ENCODE measurements around the gene PLCB2.

Gene PLCB2, protein sequence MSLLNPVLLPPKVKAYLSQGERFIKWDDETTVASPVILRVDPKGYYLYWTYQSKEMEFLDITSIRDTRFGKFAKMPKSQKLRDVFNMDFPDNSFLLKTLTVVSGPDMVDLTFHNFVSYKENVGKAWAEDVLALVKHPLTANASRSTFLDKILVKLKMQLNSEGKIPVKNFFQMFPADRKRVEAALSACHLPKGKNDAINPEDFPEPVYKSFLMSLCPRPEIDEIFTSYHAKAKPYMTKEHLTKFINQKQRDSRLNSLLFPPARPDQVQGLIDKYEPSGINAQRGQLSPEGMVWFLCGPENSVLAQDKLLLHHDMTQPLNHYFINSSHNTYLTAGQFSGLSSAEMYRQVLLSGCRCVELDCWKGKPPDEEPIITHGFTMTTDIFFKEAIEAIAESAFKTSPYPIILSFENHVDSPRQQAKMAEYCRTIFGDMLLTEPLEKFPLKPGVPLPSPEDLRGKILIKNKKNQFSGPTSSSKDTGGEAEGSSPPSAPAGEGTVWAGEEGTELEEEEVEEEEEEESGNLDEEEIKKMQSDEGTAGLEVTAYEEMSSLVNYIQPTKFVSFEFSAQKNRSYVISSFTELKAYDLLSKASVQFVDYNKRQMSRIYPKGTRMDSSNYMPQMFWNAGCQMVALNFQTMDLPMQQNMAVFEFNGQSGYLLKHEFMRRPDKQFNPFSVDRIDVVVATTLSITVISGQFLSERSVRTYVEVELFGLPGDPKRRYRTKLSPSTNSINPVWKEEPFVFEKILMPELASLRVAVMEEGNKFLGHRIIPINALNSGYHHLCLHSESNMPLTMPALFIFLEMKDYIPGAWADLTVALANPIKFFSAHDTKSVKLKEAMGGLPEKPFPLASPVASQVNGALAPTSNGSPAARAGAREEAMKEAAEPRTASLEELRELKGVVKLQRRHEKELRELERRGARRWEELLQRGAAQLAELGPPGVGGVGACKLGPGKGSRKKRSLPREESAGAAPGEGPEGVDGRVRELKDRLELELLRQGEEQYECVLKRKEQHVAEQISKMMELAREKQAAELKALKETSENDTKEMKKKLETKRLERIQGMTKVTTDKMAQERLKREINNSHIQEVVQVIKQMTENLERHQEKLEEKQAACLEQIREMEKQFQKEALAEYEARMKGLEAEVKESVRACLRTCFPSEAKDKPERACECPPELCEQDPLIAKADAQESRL

DNA sequence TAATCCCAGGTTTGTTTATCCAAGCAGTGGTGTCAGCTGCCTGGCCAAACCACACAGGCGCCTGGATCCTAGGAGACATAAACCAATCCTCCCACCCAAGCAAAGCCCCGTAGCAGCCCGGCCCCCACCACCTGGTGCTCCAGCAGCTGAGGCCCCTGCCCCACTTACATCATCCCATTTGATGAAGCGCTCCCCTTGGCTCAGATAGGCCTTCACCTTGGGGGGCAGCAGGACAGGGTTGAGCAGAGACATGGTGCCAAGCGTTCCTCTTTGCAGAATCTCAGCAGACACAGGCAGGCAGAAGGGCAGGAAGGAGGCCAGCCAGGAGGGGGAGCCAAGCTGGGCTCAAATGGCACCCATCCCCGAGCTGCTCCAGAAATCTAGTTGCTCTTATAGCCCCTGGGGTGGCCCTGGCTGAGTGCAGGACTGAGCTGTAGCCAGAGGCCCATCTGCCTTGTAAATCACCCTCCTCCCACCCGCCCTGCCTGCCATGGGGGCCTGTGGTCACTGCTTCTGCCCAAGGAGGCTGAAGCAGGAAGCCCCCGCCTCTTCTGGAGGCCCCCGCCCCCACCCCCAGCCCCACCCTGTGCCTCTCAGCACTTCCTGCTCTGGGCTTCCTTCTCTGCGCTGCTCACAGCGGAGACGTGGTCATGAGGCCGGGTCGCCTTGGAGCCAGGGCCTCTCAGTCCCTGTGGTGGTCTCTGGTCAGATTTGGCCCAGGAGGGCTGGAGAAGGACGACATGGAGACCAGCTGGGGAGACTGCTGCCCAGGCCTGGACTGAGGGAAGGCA, at the start of gene PLCB2:
TSS of gene PLCB2 (minus strand) at position 515 of the 791 bp plus-strand sequence. CDS start at position 252, 263 bp downstream.
- peak; percentile 59 for DNase-seq

DNA sequence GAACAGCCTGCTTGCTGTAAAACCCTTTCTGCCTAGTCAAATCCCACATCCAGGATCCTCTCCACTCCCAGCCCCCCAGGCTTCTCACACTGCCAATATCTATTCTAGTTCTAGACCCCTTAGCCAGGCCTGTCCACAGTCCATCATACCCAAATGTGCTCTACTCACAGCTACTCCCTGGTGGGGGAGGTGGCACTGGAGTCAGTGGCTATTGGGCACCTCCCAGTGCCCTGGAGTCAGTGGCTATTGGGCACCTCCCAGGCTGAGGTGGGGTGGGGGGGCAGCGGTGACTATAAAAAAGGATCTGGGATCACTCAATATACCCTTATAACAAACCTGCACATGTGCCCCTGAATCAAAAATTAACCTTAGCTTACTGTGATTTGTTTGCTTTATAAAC, 49.5 kb upstream of the PLCB2 start:
- no peak for DNase-seq

DNA sequence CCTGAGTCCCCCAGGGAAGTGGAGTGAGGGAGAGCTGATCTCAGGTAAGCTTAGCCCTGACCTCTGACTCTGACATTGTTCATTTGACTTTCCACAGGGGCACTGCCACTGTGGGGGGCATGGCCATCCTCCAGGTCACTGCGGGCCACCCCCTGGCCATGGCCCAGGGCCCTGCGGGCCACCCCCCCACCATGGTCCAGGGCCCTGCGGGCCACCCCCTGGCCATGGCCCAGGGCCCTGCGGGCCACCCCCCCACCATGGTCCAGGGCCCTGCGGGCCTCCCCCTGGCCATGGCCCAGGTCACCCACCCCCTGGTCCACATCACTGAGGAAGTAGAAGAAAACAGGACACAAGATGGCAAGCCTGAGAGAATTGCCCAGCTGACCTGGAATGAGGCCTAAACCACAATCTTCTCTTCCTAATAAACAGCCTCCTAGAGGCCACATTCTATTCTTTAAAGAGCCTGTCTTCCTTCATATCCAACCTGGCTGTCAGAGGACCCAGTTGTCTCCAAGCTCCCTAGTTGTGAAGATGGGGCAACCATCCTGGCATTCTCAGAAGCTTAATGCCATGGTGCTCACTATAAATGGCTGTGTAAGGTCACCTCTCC, 48.3 kb upstream of the PLCB2 start:
- no peak for DNase-seq

DNA sequence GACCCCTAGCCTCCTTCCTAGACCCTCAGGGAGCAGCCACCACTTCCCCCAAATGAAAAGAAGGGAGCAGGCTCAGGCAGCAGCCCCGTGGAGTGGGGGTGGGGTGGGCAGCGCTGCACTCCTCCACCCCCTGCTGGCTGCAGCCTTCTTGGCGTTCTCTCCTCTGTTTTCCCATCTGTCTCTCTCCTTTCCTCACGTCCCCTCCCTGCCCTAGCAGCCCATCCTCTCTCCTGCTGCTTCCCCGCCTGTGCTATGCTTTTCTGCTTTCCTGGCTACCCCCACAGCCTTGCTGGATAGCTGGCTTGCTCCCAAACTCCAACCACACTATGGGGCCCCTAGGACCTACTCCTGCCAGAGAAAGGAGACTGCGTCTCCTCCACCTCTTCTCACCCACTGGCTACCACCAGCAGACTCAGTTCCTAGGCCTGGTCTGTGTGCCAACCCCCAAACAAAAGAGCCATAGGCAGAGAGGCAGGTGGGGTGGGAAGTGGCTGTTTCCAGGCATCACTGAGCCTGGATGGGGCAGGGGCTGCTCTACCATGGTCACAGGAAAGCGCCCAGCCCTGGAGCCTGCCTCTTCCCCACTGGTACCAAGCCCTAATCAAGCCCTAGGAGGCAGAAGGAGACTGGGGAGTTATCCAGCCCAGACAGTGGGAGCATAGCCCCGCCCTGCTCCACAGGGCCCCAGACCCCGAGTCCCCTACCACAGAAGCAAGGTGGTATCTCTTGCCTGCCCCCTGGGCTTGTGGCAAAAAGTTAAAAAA, 46.9 kb upstream of the PLCB2 start:
- DNase-seq = no peak

DNA sequence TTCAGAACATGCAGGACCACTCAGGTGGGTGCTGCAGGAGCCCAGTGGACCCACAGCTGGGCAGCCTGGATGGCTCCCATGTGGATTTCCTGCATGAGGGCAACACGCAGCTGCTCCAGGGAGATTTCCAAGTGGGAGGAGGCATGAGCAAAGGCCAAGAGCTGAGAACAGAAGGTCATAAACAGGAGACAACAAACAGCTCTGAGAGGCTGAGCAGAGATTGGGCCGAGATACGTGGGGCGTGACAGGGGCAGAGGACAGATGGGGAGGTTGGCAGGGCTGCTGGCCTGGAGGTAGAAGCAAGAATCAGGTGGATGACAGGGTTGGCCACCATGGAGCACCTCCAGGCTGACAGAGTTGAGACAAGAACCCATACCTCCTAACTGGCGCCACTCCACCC, 46.0 kb upstream of the PLCB2 start:
- no peak for DNase-seq

DNA sequence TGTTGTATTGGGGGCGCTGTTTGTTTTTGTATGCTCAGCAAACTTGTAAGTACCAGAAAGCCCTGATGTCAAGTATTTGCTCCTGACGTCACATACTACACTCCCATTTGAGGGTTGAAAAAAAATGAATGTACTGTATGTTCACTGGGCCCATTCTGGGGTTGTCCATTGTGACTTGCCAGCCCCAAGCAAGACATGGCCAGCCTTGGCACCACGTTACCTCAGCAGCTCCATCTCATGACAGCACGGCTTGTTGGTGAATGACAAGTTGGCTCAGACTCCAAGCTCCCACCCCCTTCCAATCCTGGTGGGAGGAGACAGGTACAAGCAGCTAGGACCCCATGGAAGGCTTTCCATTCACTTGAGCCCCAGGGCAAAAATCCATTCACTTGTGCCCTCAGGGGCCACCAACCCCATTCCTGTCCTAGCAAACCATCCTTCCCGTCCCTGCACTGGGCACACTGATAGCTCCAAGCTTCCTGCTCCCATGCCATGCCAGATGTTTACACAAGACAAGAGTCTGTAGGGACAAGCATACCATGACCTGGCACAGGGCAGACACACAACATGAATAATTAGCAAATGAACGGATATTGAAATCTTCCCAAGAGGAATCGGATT, 44.7 kb upstream of the PLCB2 start:
- DNase-seq = no peak

DNA sequence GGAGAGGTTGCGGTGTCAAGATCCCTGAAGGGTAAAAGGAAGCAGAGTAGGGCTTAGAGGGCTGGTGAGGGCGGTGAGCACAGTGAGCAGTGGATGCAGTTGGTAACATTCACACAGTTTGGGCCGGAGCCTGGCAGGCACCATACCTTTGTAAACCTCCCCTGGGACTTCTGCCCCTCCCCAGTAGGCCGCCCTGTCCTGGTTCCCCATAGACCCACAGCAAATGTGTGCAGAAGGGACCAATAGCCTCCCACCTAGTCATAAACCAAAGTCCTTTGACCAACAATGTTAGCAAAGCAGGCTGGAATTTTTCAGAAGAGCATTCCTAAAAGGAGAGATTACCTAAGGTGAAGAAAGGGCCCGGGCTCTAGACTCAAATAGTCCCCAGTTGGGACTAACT, 41.4 kb upstream of the PLCB2 start:
- no peak for DNase-seq

DNA sequence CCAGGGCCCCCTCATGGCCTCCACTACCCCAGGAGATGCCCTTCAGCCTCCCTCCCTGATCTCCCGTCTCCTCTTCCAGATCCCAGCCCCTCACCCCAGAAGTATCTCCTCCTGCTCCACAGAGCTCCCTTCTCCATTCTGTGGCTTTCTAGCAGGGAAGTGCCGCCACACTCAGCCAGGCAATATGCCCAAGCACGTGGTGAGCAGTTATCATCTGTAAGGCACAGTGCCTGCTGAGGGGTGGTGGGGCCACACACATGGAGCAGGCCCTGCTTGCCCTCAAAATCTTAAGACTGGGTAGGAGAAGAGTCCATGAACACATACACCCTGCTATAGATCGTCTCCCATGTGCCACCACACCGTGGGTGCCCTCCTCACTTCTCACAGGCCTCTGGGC, 40.7 kb upstream of the PLCB2 start:
- DNase-seq = no peak

DNA sequence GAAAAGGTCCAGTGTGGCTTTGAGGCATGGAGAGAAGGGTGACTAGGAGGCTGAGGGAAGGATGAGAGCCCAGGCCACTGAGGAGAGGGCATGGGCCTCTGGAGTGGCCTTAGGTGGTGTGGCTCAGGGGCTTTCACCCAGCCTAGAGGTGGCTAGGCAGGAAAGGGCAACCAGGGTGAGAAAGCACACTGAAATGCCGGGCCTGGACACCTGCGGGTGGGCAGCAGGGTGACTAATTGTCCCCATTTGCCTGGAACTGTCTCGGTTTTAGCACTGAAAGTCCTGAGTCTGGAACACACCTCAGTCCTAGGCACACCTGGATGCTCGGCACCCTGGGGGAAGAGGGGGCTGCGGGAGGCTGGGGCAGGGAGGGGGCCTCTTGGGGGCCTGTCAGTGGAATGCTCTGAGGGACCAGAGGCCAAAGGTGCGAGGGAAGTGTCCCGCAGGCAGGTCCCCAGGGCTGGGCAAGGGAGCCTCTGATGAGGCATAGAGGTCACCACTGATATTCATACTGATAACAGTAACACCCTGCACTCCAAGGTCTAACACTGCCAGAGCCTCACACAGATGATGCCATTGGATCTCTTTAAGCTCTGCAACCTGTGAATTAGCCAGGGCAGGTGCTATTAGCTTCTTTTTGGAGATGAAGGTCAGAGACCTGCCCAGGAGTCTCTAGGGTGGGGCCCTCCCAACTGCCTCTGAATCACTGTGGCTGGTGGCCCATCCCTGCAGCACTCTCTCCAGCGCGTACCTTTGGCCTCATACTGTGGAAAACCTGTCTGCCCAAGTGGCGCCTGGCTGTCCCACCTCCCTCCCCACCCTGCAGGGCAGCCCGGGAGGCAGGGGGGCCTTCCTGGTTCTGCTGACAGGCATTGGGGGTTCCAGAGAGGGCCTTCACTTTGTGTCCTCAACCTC, 40.1 kb upstream of the PLCB2 start:
- DNase-seq = no peak

DNA sequence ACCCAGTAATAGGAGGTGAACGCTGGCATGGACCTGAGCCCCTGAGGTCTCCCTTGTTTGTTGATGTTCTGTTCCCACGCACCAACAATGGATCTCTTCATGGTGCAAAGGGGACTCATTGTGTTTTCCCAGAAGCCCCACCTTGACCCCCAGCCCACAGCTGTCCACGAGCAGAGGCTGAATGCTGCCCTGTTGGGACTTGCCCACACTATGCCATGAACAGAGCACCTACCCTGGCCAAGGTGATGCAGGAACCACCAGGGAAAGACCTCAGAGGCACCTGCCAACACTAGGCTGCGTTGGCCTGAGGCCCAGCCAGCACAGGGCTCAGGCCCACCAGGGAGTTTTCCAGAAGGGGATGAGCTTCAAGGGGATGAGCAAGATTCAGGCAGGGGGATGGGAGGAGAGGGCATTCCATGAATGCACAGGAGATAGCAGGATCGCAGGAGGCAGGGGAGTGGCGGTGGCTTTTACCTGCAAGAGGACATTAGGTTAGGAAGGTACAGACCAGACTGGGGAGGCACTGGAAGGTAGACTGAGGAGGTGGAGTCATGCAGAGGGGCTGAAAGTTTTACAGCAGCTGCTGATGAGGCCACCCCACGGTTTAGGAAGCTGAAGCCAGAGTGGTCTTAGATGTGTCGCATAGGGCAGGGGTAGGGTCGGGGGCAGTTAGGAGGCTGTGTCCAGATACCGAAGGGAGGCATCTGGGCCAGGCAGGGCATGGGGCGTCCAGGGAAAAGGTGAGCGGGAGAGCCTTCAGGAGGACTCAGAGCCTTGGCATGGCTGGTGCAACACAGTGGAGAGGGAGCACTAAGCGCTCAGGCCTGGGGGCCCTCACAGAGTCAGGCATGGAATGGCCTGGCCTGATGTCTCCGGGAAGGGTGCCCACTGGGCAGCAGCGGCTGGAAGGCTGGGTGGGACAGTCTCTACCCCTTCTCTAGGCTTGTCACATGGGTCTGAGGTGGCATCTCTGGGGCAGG, 39.1 kb upstream of the PLCB2 start:
- no peak for DNase-seq

DNA sequence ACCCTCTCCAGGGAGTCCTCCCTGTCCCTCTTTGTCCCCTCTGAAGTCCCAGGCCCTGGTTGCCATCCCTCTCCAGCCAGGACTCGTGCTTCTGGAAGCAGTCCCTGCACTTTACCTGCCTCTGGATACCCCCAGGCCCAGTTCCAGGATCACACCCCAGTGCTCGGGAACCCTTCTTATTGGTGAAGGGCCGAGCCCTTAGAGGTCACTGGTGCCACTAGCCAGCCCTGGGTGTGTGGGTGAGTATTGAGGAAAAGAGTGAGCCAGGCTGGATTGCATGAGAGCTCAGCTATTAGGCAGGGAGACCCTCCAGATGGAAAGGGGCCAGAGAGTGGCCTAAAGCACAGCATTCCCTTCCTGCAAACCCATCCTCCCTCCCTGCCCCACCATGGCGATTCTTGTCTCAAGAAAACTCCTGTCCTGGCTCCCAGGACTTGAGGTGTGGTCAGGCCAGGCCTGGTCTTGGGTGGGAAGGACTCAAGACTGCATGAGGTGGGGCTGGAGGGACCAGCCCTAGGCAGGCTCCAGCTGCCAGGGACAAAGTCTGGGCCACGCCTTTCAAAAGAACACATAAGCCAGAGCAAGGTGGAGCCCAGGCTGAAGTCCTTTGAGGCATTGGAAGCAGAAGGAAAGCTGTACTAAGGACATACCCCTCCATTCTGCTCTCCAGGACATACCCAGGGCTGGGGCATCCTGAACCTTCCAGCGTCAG, 38.3 kb upstream of the PLCB2 start:
- no peak for DNase-seq

DNA sequence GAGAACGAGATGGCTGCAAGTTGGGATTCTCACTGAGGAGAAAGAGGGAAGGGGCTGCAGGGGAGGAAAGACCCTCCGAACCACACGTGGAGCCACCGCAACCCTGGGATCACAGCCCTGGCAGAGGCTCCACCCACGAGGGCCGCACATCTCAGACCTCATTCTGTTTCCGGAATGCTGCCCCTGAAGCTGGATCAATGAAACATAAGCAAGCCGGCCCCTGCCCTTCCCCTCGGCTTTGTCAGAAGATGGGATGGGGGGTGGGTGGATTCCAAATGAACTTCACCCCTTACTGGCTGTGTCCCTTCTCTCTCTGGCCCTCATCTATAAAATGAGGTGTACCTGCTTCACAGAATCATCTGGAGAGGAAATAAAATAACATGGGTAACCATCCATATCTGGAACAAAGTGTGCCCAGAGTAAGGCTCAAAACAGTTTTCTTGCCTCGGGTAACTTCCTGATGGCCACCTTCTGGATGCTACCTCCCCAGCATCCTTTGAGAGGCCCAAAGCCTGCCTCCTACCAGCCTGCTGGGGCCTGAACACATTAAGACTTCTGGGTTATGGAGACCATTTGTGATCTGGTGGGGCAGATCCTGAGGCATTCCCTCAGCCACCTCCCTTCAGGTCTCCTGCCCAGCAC, 37.6 kb upstream of the PLCB2 start:
- DNase-seq = no peak

DNA sequence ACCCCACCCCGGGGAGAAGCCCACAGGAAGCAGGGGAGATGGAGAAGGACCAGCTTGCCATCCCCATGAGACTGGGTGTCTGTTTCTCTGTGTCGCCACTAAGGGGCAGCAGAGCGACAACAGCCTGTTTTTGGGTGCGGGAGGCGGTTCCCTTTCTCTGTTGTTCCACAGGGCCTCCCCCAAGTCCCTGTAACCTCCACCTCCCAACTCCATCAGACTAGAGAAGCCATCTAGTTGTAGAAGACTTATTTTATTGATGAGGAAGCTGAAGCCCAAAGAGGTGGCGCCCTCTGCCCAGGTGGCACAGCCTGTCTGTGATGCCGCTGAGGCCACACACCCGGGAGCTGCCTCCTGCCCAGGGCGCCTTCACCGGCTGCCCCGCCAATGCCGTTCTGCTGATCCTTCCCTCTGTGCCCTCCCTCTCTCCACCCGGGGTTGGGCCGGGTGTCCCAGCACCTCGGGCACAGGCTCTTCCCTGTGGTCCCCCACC, 36.9 kb upstream of the PLCB2 start:
- peak; percentile 61 for DNase-seq

DNA sequence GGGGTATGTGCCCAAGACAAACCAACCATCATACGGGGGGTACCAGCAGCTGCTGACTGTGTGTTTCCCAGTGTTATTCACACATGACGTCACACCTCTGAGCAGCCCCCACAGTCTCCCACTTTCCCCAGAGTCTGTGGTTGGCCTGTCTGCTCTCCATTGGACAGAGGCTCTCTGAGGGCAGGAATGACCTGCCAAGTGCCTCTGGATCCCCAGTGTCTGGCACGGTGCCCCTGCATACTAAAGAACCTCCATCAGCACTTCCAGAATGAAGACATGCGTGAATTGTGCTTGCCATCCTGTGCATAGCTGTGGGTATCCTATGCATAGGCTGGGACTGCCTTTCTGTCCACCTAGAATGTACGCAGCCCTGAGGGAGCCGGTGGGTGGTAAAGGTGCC, 36.5 kb upstream of the PLCB2 start:
- no peak for DNase-seq

DNA sequence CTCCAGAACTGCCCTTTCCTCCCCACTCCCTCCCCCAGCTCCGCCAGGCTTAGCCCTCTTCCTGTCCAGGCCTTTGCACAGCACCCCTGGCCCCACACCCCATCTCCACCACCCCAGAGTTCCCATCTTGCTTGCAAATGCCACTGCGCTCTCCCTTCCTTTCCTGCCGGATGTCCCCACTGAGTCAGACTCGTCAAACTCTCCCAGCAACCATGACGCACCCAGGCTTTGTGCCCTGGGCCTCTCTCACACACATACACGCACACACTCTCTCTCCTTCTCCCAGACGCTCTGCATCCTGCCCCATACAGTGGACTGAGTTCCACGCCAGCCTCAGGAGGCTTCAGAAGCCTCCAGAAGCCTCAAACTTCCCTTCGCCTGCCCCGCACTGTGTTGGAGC, 35.8 kb upstream of the PLCB2 start:
- DNase-seq = no peak

DNA sequence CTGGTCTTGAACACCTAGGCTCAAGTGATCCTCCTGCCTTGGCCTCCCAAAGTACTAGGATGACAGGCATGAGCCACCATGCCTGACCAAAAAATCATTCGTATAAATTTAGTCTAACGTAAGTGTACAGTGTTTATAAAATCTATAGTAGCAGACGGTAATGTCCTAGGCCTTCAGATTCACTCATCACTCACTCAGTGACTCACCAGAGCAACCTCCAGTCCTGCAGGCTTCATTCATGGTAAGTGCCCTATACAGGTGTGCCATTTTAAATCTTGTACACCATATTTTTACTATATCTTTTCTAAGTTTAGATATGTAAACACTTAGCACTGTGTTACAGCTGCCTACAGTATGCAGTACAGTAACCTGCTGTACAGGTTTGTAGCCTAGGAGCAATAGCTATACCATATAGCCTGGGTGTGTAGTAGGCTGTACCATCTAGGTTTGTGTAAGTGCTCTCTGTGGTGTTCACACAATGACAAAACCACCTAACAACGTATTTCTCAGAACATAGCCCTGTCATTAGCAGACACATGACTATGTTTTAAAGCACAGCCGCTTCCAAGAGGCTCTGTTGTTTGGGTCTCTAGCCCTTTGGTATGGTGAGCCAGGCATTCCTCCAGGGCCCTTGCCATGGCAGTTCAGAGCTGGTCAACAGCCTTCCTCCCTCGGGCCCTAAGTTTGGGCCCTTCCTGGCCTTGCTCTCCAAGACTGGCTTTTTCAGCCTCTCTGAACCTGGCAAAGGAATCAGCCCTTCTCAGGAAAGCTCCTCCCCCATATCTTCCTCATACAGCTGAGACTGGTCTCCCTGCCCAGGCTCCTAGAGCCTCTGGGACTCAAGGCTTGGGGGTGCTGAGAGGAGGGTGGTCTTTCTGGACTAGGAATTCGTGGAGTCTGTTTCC, 34.9 kb upstream of the PLCB2 start:
- DNase-seq = no peak
